Left kidney (tissue), 8 donors: ENCODE results near the gene CCL2. TPM values are rescaled to one million over a fixed set of nuclear protein-coding genes. Genes with fewer than 3 reads are reported as not detected.
"Not testable (repeated sequence)": the region's sequence is repeated elsewhere in the genome, so short reads cannot be mapped to it uniquely, and the experiment has no call there.

Source experiments
- DNase-seq: peaks from one replicate; pipeline ENCODE4 v3.0.0-alpha.2; 2013
- long read RNA-seq, 8 donors: transcript quantifications; one replicate each; lab custom pipeline, GENCODE V29; 2026
- polyA plus RNA-seq: library from polyadenylated mRNA; unstranded; fragments of 120-200 nt; gene quantifications from one replicate; pipeline ENCODE4 v1.2.1, GENCODE V29; 2013; ENCODE audit not compliant: insufficient read length

CCL2 gene
- polyA plus RNA-seq, result 18.7 TPM
- long read RNA-seq, donor 1, transcript CCL2-201 (3 exons, 741 nt), result major isoform, 10 of 17 reads
- long read RNA-seq, donor 1, transcript CCL2-203 (1 exons, 996 nt), result minor isoform, 7 of 17 reads
- long read RNA-seq, donor 1, partial matches to known transcripts, result 0 of 17 reads
- long read RNA-seq, donor 1, other reads (novel, unspliced or antisense), result 0 of 17 reads
- long read RNA-seq, donor 2, transcript CCL2-203 (1 exons, 996 nt), result minor isoform, 5 of 18 reads
- long read RNA-seq, donor 2, transcript CCL2-201 (3 exons, 741 nt), result major isoform, 8 of 18 reads
- long read RNA-seq, donor 2, partial matches to known transcripts, result 0 of 18 reads
- long read RNA-seq, donor 2, other reads (novel, unspliced or antisense), result 0 of 18 reads
- long read RNA-seq, donor 3, partial matches to known transcripts, result 0 of 7 reads
- long read RNA-seq, donor 3, other reads (novel, unspliced or antisense), result 0 of 7 reads
- long read RNA-seq, donor 4, transcript CCL2-201 (3 exons, 741 nt), result major isoform, 8 of 8 reads
- long read RNA-seq, donor 4, partial matches to known transcripts, result 0 of 8 reads
- long read RNA-seq, donor 4, other reads (novel, unspliced or antisense), result 0 of 8 reads
- long read RNA-seq, donor 5, transcript CCL2-201 (3 exons, 741 nt), result major isoform, 26 of 34 reads
- long read RNA-seq, donor 5, transcript CCL2-203 (1 exons, 996 nt), result minor isoform, 6 of 34 reads
- long read RNA-seq, donor 5, partial matches to known transcripts, result 0 of 34 reads
- long read RNA-seq, donor 5, other reads (novel, unspliced or antisense), result 0 of 34 reads
- long read RNA-seq, donor 6, transcript CCL2-201 (3 exons, 741 nt), result major isoform, 11 of 21 reads
- long read RNA-seq, donor 6, transcript CCL2-203 (1 exons, 996 nt), result minor isoform, 8 of 21 reads
- long read RNA-seq, donor 6, partial matches to known transcripts, result 0 of 21 reads
- long read RNA-seq, donor 6, other reads (novel, unspliced or antisense), result 0 of 21 reads
- long read RNA-seq, donor 7, transcript CCL2-201 (3 exons, 741 nt), result major isoform, 15 of 28 reads
- long read RNA-seq, donor 7, transcript CCL2-203 (1 exons, 996 nt), result minor isoform, 10 of 28 reads
- long read RNA-seq, donor 7, partial matches to known transcripts, result 0 of 28 reads
- long read RNA-seq, donor 7, other reads (novel, unspliced or antisense), result 0 of 28 reads
- long read RNA-seq, donor 8, partial matches to known transcripts, result 0 of 4 reads
- long read RNA-seq, donor 8, other reads (novel, unspliced or antisense), result 0 of 4 reads

DNA sequence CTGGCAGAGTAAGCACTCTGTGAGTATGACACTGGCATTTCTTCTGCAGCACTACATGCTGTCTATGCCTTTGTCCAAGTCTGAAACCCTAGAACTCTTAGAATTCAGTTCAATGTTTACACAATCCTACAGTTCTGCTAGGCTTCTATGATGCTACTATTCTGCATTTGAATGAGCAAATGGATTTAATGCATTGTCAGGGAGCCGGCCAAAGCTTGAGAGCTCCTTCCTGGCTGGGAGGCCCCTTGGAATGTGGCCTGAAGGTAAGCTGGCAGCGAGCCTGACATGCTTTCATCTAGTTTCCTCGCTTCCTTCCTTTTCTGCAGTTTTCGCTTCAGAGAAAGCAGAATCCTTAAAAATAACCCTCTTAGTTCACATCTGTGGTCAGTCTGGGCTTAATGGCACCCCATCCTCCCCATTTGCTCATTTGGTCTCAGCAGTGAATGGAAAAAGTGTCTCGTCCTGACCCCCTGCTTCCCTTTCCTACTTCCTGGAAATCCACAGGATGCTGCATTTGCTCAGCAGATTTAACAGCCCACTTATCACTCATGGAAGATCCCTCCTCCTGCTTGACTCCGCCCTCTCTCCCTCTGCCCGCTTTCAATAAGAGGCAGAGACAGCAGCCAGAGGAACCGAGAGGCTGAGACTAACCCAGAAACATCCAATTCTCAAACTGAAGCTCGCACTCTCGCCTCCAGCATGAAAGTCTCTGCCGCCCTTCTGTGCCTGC lies at the start of gene CCL2:
CCL2 (plus strand) TSS at position 635 of the 730 bp plus-strand sequence; CDS start at position 700, 65 bp downstream.
- DNase-seq, result peak; percentile 68

DNA sequence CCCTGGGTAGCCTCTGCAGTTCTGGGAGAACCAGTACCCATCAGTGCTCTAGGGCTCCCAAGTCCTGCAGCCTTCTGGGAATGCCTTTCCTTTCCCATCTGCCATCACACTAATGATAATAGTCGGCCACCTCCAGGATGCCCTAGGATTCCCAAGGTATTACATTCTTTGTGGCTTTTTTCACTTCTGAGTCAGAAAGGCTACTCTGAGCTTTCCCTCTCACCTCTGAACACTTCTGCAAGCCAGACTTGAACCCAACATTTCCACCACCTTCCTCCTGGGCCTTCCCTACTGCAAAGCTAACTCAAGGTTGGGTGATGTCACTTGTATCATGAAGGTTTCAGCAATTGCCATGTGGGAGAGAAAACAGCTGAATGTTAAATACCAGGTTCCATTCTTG lies 49.7 kb upstream of the CCL2 start:
- DNase-seq, result no peak

DNA sequence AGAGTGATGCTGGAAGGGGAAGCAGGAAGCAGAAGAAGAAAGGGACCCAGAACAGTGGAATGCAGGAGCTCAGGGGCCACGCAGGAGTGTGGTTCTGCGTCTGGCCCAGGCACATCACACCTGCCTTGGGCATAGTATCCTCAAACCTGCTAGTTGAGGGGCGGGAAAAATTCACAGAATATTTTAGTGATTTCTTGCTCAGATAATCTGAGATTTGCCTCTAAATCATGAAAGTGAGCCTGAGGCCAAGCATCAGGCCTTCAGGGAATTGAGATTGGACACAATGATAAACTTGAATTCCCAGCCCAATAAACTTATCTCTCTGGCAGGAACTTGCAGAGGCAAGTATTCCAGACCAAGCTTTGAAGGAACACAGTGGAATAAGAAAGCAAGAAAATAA lies 48.5 kb upstream of the CCL2 start:
- DNase-seq, result no peak

DNA sequence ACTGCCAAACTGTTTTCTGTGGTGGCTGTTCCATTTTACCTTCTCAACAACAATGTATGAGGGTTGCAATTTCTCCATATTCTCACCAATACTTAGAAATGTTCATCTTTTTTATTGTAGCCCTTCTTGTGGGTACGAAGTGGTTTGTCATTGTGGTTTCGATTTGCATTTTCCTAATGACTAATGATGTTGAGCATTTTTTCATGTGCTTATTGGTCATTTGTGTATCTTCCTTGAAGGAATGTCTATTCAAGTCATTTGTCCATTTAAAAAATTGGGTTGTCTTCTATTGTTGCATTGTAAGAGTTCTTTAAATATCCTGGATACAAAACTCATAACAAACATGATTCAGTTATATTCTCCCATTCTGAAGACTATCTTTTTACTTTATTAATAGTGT lies 47.5 kb upstream of the CCL2 start:
- no peak for DNase-seq

DNA sequence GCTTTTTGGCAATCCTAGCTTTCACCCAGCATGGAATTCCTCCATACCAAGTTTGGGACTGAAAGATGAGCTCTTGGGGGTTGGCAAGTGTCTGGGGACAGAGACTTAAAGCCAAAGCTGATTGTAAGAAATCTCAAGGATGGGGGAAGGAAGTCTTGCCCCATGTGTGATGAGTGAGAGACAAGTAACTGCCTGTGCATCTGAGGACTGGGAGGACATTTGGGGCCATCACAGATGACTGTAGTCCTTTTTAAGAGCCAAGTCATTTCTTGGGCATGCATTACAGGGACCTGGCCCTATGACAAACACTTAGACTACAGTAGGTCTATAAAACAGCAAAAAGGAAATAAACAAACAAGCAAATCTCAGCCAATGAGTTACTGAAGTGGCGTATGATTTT lies 36.3 kb upstream of the CCL2 start:
- DNase-seq, result no peak

DNA sequence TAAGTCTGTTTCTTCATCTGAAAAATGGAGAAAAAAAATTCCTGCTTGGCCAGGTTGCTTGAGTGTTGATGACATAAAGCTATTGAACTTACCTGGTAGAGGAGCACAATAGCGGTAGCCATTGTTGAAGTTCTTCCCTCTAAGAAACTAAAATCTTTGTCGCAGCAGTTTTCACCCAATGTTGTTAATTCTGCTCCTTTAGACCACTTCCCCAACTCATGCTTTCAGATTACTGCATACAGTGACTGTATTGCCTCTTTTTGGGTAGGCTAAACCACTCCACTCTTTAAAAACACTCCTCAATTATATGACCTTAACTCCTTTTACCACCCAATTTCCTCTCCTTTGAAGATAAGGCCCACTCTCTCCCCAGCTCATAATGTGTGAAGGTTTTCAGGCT lies 35.7 kb upstream of the CCL2 start:
- no peak for DNase-seq

DNA sequence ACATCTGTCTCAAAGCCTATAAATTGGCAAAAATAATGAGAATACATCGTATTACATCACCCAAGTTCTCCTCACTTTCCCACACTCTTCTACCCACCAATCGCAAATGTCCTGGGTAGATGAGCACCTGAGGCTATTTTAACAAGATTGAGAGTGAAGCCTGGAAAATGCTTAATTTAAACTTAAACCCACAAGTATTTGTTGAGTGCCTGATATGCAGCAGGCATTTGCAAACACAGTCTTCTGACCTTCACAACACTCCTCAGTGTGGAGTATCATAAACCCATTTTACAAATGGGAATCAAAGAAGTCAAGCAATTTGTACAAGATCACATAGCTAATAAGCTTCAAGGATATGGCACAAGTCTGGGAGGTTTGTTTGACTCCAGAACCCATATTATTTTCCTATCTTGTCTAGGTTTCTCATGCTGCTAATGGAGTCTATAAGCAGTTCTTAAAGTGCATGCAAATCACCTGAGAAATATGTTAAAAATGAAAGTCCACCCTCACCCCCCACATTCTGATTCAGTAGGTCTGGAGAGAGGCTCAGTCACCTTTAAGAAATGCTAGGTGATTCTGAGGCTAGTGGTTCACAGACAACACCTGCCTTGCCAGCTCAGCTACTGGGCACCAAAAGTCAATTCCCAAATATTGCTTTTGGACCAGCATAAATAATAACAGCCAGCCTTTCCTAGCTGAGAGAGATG lies 34.9 kb upstream of the CCL2 start:
- DNase-seq, result no peak

DNA sequence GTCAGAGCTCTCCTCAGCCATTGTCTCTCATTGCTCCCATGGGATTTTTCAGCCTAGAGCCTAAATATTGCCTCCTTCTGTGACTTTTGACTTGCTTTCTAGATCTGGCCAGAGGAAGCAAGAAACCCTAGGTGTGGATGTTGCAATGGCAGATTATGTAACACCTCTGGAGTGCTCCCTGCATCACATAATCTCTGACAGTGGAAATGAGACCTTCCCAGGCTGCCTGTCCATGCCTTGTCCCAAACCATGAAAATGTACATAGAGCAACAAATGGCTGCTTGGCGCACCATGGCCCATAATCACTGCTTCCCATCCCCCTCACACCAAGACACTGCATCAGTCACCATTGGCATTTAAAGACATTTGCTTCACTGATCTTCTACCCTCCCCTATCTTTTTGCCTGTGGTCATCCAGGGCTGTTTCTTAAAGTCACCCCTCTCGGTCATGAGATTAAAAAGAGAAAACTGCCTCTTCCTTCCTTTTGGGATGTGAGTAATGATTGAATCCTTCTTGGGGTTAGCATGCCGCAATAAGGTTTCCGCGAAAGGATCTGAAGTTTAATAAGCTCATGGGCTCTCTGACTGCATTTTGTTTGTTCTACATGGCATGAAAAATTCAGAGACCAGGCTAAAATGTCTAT lies 34.2 kb upstream of the CCL2 start:
- no peak for DNase-seq

DNA sequence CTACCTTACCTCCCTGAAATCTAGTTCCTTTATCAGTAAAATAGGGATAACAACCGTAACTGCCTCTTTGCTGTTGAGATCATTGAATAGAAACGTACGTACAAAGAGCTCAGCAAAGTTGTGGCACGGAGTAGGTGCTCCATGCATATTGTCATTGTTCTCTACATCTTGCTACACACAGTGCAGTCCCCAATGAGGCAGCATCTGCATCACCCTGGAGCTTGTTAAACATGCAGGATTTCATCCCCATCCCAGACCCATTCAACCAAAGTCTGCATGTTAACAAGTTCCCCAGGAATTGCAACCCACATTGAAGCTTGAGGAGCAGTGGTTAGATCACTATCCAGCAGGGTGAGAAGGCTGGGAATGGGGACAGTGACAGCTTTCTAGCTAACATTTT lies 33.7 kb upstream of the CCL2 start:
- DNase-seq, result no peak

DNA sequence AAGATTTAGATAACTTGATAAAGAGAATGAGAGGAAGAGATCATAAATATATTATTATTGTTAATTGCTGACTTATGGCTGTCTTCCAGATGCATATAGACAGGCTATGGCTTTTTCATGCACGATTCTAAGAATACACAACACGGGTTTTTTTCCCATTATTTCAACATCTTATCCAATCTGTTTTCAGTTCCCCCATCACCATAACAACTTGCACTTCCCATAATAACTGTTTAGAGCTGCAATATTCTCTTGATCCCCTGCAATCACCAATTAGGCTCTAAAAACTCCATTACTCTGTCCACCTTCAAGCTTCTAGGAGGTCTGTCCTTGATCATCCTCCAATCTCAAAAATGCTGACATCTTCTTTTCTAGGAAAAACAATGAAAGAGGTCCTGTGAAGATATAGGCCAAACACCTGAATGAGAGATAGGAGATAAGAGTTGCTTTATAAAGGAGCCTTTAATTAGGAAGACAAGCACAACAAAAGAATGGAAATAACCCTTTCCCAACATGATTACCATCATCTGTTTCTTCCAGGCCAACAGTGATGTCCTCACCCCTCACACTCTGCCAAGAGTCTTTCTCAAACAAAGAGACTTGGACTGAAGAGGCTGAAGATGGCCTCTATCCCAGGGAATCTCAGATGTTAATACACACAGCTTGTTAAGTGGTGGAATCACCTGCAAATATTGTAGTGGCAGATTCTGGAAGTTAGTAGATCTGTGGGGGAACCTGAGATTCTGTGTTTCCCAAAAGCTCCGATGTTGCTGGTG lies 32.2 kb upstream of the CCL2 start:
- DNase-seq, result no peak

DNA sequence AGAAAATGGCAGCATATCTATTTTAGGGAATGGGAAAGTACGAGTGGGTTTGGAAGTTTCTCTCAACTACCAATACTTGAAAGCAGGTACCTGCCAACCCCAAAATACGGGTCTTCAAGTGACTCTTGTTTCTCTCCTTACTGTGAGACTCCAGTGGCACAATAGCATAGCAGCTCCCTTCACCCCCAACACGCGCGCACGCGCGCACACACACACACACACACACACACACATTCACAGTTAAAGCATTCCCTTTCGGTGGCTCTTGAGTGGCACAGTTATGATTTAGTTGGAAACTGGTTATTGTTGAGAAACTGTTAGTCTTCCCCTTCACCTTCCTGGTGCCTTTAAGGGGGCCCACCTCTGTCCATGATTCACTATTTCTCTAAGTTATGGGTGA lies 30.0 kb upstream of the CCL2 start:
- no peak for DNase-seq

DNA sequence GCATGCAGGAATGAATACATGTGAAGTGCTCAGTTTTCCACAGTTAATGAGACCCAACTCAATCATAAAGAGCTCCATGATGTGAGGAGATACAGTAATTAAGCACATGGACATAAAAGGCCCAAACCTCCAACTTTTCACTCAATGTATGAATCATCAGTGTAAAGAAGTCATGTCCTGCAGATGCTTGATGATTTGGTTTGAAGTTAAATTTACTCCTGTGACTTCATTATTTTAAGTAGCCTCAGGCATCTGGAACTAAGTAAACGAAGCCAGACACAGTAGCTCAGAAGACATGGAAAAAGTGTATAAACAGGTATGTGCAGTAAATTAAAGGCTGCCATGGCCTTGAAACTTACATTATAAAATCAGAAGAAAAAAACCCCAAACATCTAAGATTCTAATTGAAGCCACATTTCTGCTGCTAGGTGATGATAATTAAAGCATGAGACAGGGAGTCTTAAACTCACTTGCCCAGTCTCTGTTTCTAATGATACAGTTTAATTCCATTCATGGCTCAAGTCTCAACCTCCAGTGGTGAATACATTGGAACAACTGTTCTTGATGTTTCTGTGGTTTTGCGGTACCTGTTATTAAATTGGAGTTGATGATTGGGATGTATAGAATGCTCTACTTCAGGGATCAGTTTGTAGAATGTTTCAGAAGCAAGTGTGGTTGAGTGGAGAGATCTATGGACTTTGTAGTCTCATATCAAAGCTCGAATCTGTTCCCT lies 28.9 kb upstream of the CCL2 start:
- no peak for DNase-seq

DNA sequence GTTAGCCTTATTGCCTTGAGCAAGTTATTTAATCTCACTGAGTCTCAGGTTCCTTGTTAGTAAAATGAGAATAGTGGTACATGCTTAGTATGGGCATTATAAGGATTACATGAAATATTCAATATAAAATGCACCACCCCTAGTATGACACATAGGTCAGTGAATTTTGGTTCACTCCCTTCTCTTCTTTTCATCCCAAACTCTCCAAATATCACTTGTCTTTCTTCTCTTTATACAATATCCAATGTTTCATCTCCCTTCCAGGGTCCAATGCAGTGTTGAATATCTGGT lies 28.4 kb upstream of the CCL2 start:
- no peak for DNase-seq

DNA sequence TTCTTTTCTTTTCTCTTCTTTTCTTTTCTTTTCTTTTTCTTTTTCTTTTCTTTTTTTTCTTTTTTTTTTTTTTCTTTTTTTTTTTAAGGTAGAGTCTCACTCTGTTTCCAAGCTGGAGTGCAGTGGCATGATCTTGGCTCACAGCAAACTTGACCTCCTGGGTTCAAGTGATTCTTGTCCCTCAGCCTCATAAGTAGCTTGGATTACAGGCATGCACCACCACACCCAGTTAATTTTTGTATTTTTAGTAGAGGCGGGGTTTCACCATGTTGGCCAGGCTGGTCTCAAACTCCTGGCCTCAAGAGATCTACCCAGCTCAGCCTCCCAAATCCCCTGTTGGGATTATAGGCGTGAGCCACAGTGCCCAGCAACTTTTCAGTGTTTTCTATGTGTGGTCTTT lies 27.8 kb upstream of the CCL2 start:
- DNase-seq, result not testable (repeated sequence)

DNA sequence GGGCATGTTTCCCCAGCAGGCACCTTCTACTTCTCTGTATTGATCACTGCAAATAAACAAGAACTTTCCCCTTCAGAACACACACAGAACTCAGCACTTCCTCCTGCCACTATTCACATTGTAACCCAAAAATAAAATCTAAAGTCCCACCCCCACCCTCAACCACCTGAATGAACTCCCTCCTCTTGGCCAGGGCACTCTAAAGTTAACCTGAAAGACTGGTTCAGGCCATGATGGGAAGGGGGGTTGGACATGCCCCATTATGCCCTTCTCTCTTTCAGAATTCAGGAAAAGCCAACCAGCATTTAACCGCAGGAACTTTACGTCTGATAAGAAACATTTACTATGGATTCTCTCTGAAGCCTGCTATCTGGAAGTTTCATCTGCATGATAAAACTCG lies 27.4 kb upstream of the CCL2 start:
- no peak for DNase-seq

DNA sequence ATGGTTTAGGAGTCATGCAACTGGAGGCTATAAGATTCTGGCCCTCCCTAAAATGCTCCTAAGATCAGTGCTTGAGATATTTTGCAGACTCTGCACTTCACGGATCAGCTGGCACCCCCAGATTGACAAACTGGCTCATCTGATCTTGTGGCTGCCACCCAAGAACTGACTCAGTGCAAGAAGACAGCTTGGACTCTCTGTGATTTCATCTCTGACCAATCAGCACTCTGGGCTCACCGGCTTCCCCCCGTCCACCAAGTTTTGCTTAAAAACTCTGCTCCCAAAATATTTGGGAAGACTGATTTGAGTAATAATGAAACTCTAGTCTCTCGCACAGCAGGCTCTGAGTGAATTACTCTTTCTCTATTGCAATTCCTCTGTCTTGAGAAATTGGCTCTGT lies 26.3 kb upstream of the CCL2 start:
- no peak for DNase-seq

DNA sequence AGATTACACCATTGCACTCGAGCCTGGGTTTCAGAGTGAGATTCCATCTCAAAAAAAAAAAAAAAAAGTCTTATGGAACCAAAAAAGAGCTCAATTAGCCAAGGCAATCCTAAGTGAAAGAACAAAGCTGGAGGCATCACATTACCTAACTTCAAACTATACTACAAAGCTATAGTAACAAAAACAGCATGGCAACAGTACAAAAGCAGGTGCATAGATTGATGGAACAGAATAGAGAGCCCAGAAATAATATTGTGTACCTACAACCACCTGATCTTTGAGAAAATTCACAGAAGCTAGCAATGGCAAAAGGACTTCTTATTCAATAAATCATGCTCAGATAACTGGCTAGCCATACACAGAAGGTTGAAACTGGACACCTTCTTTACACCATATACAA lies 24.7 kb upstream of the CCL2 start:
- no peak for DNase-seq

DNA sequence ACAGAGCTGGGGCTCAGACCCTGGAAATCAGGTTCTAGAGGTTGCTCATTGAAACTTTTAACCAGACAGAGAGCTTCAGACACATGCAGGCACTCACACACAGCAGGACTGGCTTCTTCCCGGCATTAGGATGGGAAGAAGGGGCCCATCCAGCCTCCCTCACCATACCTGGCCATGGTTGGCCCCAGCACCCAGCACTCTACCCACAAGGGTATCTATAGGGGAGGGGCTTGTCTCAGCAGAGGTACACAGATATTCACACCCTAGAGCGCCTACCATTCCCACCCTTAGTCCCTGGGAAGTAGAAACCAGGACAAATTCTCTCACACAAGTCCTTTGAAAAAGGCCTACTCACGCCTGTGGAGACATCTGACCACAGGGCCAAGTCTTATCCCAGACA lies 20.5 kb upstream of the CCL2 start:
- DNase-seq, result no peak

DNA sequence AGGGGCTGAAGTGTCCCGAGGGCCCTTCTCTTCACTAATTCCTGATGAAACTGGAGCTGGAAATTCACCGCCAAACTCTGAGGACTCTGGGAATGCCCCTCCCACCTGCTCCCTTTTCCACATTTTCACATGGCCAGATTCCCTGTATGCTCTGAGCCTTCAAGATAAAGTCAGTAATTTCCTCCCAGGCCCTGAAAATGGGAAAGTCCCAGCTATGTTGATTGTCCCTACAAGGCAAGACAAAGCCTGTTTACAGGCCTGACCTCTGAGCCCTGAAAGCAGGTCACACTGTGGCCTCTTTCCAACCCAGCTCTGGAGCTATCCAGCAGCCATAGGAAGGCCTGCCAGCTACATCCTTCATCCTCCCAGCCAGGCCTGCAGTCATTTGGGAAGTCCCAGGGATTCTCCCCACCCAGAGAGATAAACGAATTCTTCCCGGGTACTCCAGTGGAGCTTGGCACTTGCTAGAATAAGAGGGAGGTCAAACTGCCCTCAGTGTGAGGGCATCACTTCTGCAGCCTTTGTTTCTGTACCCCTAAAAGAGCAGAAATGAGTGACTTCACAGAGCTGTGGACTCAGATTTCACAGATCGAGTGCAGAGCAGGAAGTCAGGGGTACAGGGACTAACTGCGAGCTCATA lies 19.6 kb upstream of the CCL2 start:
- no peak for DNase-seq
